Measurements from ENCODE around the gene PGRMC2.

GRCh38 chr4:128227991-128228571, 59.5 kb downstream of the PGRMC2 start:
- no peak for TF ChIP-seq HOXA7 (CRISPR knock-in tag; IDR thresholded peaks at IDR 0.05)
- TF ChIP-seq CTCF (IDR thresholded peaks at IDR 0.05) = no peak
- no peak for TF ChIP-seq EP300 (IDR thresholded peaks at IDR 0.05)
- no peak for TF ChIP-seq GATA3 (IDR thresholded peaks at IDR 0.05; ENCODE audit: borderline replicate concordance)
- no peak for TF ChIP-seq POLR2AphosphoS2 (conservative IDR thresholded peaks at IDR 0.05; ENCODE audit: low read length)
- TF ChIP-seq HDAC2 (IDR thresholded peaks at IDR 0.05) = no peak
- TF ChIP-seq RAD21 (conservative IDR thresholded peaks at IDR 0.05 in 1 of 2, IDR thresholded peaks at IDR 0.05 in 1 of 2) = no peak
